Uterus (tissue), 4 donors: ENCODE results near the gene PEAK1. TPM values are rescaled to one million over a fixed set of nuclear protein-coding genes. Genes with fewer than 3 reads are reported as not detected.
"Not testable (repeated sequence)": the region's sequence is repeated elsewhere in the genome, so short reads cannot be mapped to it uniquely, and the experiment has no call there.

ENCODE experiments used
- DNase-seq, 2 donors: peaks; one replicate each; pipeline ENCODE4 v3.0.0-alpha.2; 2019 to 2020
- H3K27ac ChIP-seq, 2 donors: fragments of 200-600 bp; sonication (generic); 1 replicate in 1 of 2; 2 replicates in 1 of 2; pipeline ENCODE4 v1.5.1; 2016 to 2018
- H3K27me3 ChIP-seq, 2 donors: fragments of 200-600 bp; sonication (generic); one replicate each; pipeline ENCODE4 v1.5.1; 2018 to 2019; ENCODE audit warnings: control low read depth in 1 of 2
- H3K36me3 ChIP-seq, 2 donors: fragments of 200-600 bp; sonication (generic); one replicate each; pipeline ENCODE4 v1.5.1; 2019; ENCODE audit warnings: control low read depth in 1 of 2
- H3K4me1 ChIP-seq, 2 donors: fragments of 200-600 bp; sonication (generic); one replicate each; pipeline ENCODE4 v1.5.1; 2018 to 2019; ENCODE audit warnings: control low read depth in 1 of 2
- H3K4me3 ChIP-seq, 2 donors: fragments of 200-600 bp; sonication (generic); 1 replicate in 1 of 2; 2 replicates in 1 of 2; pipeline ENCODE4 v1.5.1; 2018 to 2019; ENCODE audit warnings: mild to moderate bottlenecking in 1 of 2
- H3K9me3 ChIP-seq, 2 donors: fragments of 200-600 bp; sonication (generic); one replicate each; pipeline ENCODE4 v1.5.1; 2019; ENCODE audit warnings: control low read depth in 1 of 2
- CTCF ChIP-seq, 4 experiments: fragments of 200-600 bp in 2 of 4; fragments of 450-650 bp in 2 of 4; sonication (generic) in 2 of 4; IDR thresholded peaks; one replicate each; pipeline ENCODE4 v1.5.1; 2016 to 2019; ENCODE audit warnings: antibody characterized with exemption in 4 of 4, mild to moderate bottlenecking in 2 of 4, moderate library complexity in 1 of 4
- POLR2A ChIP-seq, 2 donors: fragments of 450-650 bp; IDR thresholded peaks; one replicate each; pipeline ENCODE4 v1.6.1; 2016; ENCODE audit warnings: antibody characterized with exemption in 2 of 2, mild to moderate bottlenecking in 1 of 2, moderate library complexity in 1 of 2
- intact Hi-C: fragments of 100-400 bp; cut with DNase I; formaldehyde crosslinking; loops from one replicate; pipeline ENCODE4 v1.15.1; 2023; ENCODE audit warnings: low total_unique reads
- total RNA-seq, 4 donors: library from RNA; depleted of rRNA in 3 of 4; stranded (reverse); fragments of >200 nt in 3 of 4; gene quantifications; one replicate each; pipeline versions ENCODE4 v1.1.0 to v1.2.4, GENCODE V29; 2014 to 2023
- donor health status: DM: yes; HTN: yes; CAD: no.

Gene PEAK1
- total RNA-seq, 4 donors from 2014 or later, result 14.4 to 87.3 (median 43.5) TPM

GRCh38 chr15:77162872-77163633 lies 256.9 kb downstream of the PEAK1 start:
- intact Hi-C loops, result no loop called here
- Histone ChIP-seq H3K27ac (no peak overlapping the region), H3K36me3 (no peaks in the 10 kb centered on the region), H3K27me3 (no peaks in the 10 kb centered on the region), H3K4me3 (no peak overlapping the region), H3K9me3 (no peaks in the 10 kb centered on the region), H3K4me1 (no peaks in the 10 kb centered on the region)
- DNase-seq, result no peak
- TF ChIP-seq POLR2A (IDR thresholded peaks at IDR 0.05) (no peak), CTCF (IDR thresholded peaks at IDR 0.05) (no peak)

- no peak for DNase-seq
- TF ChIP-seq POLR2A (IDR thresholded peaks at IDR 0.05) (no peak), CTCF (IDR thresholded peaks at IDR 0.05) (no peak)
- Histone ChIP-seq H3K4me3 (no peak overlapping the region), H3K27me3 (no peaks in the 10 kb centered on the region), H3K9me3 (no peaks in the 10 kb centered on the region), H3K4me1 (no peaks in the 10 kb centered on the region), H3K27ac (no peak overlapping the region), H3K36me3 (no peaks in the 10 kb centered on the region)
- intact Hi-C loops, result no loop called here
Measured at GRCh38 chr15:77160562-77161478, 259.1 kb downstream of the PEAK1 start.

- H3K27ac ChIP-seq, H3K4me1 ChIP-seq, H3K4me3 ChIP-seq, DNase-seq, H3K9me3 ChIP-seq, intact Hi-C loops, H3K27me3 ChIP-seq, H3K36me3 ChIP-seq: not testable (repeated sequence)
Measured at GRCh38 chr15:77156000-77156399, 263.9 kb downstream of the PEAK1 start.

- Histone ChIP-seq H3K4me3 (no peak overlapping the region), H3K27ac (no peak overlapping the region), H3K27me3 (no peaks in the 10 kb centered on the region), H3K36me3 (no peaks in the 10 kb centered on the region), H3K9me3 (no peaks in the 10 kb centered on the region), H3K4me1 (no peaks in the 10 kb centered on the region)
- TF ChIP-seq CTCF (IDR thresholded peaks at IDR 0.05) (no peak), POLR2A (IDR thresholded peaks at IDR 0.05) (no peak)
- intact Hi-C loops, result no loop called here
- no peak for DNase-seq
Measured at GRCh38 chr15:77148191-77148590, 271.7 kb downstream of the PEAK1 start.

GRCh38 chr15:77145370-77145769 lies 274.5 kb downstream of the PEAK1 start:
- H3K4me1 ChIP-seq, result no peaks in the 10 kb centered on the region
- TF ChIP-seq POLR2A (IDR thresholded peaks at IDR 0.05), result no peak
- no peak for TF ChIP-seq CTCF (IDR thresholded peaks at IDR 0.05)
- intact Hi-C loops, result no loop called here
- no peak for DNase-seq
- peaks cover 0 to 5% of the 10 kb centered on the region in 2 donors for H3K9me3 ChIP-seq
- no peak overlapping the region for H3K4me3 ChIP-seq
- H3K27me3 ChIP-seq, result no peaks in the 10 kb centered on the region
- H3K27ac ChIP-seq, result peak overlapping the region; percentile 49 to 58
- H3K36me3 ChIP-seq, result no peaks in the 10 kb centered on the region
